Islet of Langerhans (tissue), 1 donor: Measurements from ENCODE around the gene PPP1R3E.

Experiments used
- FAIRE-seq: peaks from one replicate; lab custom pipeline; 2011; peaks lifted over from hg19 to GRCh38; lab: Jason Lieb, UNC

The PPP1R3E gene

GRCh38 chr14:23322568-23323517 is 20.2 kb upstream of the PPP1R3E start:
- FAIRE-seq: no peak

- no peak for FAIRE-seq
These were observed 19.2 kb upstream of the PPP1R3E start for GRCh38 chr14:23321572-23322547.

GRCh38 chr14:23320584-23321571 is 18.2 kb upstream of the PPP1R3E start, which contains the start of gene PABPN1:
Gene PABPN1, plus strand, starts transcription at chr14:23321457. Its CDS starts 13 bp downstream, at chr14:23321470.
- FAIRE-seq: peak; percentile 95

- FAIRE-seq: no peak
These were observed 17.3 kb upstream of the PPP1R3E start for GRCh38 chr14:23319746-23320583.

DNA sequence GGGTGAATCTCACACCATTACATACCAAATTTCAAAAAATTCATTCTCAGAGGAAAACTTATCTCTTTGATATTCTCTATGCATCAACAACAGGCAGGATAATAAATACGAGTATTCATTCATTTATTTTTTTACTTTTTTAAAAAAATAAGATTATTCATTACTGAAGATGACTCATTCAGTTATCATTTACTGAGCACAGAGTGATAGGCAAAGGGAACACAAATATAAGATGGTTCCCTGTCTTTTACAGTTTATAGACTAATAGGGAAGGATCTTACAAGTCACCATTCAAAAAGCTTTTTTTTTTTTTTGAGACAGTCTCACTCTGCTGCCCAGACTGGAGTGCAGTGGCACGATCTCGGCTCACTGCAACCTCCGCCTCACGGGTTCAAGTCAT is 13.6 kb upstream of the PPP1R3E start:
- no peak for FAIRE-seq

DNA sequence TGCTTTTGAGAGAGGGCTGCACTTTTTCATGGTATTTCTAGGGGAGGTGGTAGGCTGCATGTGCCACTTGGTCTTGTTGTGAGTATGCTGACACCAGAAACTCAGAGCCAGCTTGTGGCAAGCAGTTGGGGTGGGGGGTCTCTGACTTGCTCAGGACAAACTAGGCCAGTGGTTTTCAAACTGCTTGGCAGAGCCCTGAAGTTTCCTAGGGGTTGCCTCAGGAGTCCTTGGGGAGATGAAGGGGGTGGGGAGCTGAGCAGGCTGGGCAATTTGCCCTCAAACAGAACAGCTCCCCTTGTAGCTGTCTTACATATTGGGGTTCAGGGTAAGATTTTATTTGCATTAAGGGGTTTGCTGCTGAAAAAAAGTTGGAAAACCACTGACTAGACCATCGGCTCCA is 7.9 kb upstream of the PPP1R3E start:
- no peak for FAIRE-seq

DNA sequence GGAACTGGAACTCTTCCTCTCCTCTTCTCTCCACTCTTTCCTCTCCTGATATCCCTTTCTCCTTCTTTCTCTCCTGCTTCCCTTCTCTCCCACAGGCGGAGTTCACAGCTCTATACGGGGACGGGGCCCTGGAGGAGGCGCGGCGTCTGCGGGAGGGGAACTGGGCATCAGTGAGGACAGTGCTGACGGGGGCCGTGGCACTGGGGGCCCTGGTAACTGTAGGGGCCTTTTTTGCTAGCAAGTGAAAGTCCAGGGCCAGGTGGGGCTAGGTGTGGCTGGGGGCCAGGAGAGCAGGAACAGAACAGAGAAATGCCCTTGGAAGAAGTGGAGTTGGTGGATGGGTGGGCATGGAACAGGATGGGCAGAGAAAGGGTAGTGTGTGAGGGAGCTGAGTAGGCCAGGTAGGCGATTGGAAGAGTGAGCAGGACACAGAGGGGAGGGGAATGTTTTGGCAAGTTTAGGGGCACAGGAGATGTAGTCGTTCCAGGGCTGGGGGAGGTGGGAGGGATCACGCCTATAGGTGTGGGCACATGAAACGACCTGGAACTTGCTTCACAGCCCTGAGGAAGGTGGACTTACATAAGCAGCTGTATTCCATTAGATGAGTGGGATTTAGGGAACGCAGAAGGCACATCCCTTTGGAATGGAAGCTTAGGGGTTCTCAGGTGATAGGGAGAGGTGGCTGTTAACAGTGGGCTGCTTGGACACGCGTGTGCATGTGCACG is 6.2 kb upstream of the PPP1R3E start:
- no peak for FAIRE-seq

- no peak for FAIRE-seq
These were observed 5.3 kb upstream of the PPP1R3E start for GRCh38 chr14:23307687-23308644.

DNA sequence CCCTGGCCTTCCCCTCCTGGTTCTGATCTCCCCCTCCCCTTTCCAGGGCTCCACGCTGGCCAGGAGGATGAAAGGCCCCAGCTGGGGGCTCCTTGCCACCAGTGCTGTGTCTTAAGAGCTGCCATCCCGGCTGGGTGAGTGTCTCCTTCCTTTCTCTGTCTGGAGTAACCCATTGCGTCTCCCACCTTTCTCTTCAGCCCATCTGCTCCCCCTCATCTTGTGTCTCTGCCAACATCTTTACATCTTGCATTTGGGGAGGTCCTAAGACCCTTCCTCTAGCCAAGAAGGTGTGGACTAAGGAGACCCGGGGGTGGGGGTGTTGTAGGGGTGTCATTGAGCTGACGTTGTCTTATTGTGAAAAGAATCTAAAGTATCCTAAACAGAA is 4.5 kb upstream of the PPP1R3E start:
- no peak for FAIRE-seq

- FAIRE-seq: no peak
These were observed 3.9 kb upstream of the PPP1R3E start, which contains the start of gene BCL2L2 for GRCh38 chr14:23306412-23307145. Gene BCL2L2, plus strand, starts transcription at chr14:23306833. Its CDS starts 935 bp downstream, at chr14:23307768.

- no peak for FAIRE-seq
These were observed 730 bp downstream of the PPP1R3E start for GRCh38 chr14:23301969-23302289.

DNA sequence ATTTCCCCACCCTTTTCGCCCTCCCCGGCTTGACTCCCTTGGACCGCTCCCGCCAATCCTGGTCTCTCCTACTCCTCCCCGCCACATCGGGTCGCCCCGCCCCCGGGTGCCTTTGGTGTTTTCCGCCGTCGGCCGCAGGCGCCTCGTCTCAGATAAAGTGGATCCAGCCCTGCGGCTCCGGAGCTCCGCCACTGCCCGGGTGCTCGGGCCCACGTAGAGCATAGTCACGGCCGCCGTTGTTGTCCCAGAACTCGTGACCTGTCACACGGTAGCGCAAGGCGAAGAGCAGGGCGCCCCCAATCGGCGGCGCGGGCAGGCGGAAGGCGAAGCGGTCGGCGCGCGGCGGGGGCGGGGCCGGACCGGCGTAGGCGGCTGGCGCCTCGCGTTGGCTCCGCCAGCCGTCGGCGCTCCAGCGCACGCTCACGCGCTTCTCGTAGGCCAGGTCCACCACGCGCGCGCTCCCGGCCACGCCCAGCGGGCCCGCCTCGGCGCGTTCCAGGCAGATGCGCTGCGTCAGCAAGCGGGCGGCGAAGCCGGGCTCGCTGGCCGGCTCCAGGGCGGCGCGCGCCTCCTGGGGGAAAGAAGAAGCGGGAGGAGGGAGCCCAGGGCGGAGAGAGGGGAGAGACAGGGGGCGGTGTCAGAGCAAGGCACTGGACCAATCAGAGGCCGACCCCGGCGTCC is 1.2 kb downstream of the PPP1R3E start:
- FAIRE-seq: no peak

GRCh38 chr14:23300687-23301223 is 1.9 kb downstream of the PPP1R3E start:
- no peak for FAIRE-seq

GRCh38 chr14:23299986-23300686 is 2.5 kb downstream of the PPP1R3E start:
- FAIRE-seq: no peak

DNA sequence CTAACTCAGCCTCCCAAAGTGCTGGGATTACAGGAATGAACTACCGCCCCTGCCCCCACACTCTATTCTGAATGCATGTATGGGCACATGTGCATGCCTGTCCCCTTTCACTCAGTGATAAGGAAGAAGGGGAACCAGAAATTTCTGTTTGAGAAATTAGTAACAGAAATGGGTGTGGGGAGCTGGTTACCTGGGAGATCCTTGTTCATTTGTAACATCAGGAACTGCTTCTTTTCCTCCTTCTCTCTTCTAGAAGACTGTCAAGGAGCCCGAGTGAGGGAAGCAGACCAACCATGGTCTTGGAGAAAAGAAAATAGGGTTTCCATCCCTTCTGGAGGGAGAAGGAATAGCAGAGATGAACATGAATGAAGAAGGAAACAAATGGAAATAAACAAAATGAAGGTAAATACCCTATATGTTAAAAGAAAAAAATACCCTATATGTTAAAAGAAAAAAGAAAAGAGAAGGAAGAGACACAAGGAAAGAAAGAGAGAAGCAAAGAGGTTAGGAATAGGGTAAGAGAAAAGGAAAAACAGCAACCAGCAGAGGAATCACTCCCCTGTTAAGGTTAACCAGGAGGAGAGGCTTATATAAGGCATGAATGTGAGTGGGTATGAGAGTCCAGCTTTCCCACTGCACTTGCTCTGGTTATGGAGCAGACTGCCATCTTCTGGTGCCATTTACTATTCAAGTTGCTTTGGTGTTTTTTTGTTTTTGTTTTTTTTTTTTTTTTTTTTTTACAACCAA is 3.3 kb downstream of the PPP1R3E start:
- FAIRE-seq: no peak
